Activated CD4-positive, alpha-beta T cell treated with anti-CD3 and anti-CD28 coated beads, Interleukin-2, Interleukin-6, amounts not matched to agents 100 ng/mL and 50 ng/mL, durations not matched to agents 16 hours and 8 hours (primary cell): ENCODE data around the gene KCNN1.
"Not testable (repeated sequence)": the region's sequence is repeated elsewhere in the genome, so short reads cannot be mapped to it uniquely, and the experiment has no call there.

Experiments
- DNase-seq: peaks from one replicate; pipeline ENCODE4 v3.0.0-alpha.2; 2020

The KCNN1 gene

DNA sequence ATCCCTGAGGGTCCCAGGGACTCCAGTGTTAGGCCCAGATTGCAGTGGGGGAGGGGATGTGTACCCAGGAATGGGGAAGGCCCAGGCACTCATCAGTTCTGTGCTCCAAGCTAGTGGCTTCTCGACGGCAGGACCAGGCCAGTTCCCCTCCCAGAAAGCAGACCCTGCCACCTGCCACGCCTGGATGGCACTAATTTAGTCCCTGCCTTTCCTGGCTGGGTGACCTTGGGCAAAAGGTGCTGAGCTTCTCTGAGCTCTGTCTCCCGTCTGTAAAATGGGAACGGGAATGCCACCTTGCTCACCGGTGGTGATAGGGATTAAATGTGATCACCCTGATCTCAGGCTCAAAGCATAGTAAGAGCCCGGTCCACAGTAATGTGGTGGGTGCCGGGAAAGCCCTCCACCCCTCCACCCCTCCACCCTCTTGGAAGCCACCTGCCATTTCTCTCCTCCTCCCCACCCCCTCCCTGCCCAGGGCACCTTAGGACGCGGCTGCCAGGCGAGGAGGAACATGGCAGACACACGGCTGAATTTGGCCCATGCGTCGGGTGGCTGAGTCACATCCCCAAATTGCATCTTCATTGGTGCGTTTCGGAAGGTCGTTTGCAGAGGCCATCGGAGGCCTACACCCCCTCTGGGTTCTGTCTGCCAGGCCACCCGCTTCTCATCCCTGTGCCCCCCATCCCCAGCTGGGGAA lies 2.3 kb downstream of the KCNN1 start:
- DNase-seq: no peak

DNA sequence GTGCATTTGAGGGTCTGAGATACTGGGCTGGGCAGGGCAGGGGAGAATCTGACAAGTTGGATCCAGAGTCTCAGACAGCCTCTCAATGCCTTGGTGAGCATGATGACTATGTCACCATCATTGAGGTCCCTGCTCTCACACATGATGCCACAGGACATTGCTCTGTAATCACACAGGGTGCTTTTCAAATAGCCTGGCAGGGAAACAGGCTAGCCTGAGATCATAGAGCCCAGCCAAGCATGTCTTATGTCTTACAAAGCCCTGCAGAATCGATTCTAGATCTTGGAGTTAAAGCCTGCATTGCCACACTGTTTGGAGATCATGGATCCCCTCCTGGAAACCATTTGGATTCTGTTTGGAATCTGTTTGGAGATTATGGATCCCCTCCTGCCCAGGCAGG lies 5.3 kb downstream of the KCNN1 start:
- DNase-seq: no peak

DNA sequence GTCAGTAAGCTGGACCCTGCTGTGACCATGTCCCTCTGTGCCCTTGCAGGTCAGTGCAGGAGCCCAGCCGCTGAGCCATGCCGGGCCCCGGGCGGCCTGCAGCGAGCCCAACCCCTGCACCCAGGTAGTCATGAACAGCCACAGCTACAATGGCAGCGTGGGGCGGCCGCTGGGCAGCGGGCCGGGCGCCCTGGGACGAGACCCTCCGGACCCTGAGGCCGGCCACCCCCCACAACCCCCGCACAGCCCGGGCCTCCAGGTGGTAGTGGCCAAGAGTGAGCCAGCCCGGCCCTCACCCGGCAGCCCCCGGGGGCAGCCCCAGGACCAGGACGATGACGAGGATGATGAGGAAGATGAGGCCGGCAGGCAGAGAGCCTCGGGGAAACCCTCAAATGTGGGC lies 6.9 kb downstream of the KCNN1 start:
- no peak for DNase-seq

DNA sequence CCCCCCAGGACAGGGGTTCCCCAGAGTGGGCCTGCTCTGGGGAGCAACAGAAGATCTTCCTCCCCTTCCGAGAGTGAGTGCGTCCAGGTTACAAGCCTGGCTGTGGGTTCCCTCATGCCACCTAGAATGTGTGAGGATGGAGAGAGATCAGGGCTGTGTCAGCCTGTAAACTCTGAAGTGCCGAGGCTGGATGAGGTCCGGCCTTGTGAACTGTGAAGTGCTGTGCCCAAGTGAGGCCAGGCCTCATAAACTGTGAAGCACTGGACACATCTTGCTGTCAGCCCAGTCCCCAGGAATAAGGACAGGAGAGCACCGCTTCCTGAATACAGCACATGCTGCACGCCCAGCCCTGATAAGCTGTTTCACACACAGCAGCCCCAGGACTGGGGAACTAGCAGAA lies 7.6 kb downstream of the KCNN1 start:
- no peak for DNase-seq

DNA sequence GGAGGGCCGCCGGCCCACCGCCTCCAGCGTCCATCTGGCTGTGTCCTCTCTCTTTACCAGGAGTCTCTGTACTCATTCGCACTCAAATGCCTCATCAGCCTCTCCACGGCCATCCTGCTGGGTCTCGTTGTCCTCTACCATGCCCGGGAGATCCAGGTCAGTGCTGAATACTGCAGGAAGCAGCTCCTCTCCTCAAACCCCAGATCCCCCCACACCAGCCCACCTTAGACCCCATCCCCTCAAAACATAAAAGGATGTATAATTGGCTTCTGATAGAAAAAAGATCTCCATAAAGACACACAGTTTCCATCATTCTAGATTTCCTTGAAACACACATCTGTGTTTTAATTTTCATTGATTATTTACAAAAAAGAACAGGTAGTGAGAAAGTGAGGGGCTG lies 8.1 kb downstream of the KCNN1 start:
- DNase-seq: no peak

DNA sequence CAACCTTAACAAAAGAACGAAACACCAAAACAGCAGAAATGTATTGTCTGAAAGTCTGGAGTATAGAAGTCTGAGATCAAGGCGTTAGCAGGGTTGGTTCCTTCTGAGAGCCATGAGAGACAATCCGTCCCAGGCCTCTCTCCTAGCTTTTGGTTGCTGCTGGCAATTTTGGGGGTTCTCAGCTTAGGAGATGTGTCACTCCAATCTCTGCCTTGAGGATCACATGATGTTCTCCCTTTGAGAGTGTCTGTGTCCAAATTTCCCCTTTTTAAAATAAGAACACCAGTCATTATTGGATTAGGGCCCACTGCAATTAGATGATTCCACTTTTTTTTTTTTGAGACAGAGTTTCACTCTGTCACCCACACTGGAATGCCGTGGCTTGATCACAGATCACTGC lies 10.1 kb downstream of the KCNN1 start:
- DNase-seq: no peak

DNA sequence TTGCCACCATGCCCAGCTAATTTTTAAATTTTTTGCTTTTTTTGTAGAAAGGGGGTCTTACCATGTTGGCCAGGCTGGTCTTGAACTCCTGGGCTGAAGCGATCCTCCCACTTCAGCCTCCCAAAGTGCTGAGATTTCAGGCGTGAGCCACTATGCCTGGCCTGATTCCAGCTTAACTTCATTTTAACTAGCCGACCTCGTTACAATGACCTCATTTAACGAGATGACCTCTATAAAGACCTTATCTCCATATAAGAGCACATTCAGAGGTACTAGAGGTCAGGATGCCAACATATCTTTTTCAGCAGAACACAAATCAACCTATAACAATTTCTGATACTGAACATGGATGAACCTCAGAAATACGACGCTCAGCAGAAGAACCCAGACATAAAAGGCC lies 10.6 kb downstream of the KCNN1 start:
- no peak for DNase-seq

DNA sequence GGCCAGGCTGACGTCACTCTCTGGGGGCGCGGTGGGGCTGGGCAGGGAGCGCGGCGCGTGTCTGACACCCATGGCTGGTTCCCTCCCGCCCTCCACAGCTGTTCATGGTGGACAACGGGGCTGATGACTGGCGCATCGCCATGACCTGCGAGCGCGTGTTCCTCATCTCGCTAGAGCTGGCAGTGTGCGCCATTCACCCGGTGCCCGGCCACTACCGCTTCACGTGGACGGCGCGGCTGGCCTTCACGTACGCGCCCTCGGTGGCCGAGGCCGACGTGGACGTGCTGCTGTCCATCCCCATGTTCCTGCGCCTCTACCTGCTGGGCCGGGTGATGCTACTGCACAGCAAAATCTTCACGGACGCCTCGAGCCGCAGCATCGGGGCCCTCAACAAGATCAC lies 14.7 kb downstream of the KCNN1 start:
- DNase-seq: no peak

DNA sequence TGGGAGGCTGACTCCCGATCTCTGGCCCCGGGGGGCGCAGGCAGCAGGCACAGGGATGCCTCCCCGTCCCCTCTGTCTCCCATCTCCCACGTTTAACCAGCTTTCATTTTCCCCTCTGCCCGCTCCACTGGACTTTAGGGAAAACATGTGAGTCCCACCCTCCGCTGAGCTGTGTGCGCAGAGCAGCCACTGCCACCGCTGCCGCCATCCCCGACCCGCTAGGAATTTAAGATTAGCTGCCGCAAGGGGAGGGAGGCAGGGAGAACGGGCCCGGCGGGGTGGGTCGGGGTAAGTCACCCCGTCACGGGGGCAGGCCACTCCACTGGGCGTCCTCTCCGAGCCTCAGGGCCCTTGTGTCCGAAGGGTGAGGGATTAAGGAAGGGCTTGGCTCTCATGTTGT lies 15.5 kb downstream of the KCNN1 start:
- no peak for DNase-seq

DNA sequence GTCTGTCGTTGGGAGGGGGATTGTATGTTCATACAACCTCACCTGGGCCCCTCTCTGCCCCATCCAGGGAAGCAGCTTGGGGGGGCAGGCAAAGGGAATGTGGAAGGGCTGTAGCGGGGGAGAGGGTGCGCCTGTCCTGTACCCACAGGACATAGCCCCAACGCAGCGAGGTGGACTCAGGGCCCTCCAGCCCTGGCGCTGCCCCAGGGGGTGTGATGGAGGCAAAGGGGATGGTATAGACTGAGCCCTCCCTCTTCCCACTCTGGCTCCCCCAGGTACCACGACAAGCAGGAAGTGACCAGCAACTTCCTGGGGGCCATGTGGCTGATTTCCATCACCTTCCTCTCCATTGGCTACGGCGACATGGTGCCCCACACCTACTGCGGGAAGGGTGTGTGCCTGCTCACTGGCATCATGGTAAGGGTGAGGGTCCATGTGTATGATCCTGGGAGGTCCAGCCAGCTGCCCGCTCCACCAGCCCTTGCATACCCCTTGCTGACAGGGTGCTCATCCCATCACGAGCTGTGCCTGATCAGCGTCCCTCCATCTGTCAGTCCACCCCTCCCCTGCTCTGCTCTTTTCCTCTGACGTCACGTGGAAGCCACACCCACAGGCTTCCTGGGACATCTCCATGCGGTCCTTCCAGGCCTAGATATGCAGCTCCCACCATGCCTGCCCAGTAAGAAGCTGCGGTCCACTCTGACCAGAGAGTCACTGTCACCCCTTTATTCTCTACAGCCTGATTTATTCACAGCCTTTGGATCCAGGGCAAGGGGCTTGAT lies 18.3 kb downstream of the KCNN1 start:
- no peak for DNase-seq

DNA sequence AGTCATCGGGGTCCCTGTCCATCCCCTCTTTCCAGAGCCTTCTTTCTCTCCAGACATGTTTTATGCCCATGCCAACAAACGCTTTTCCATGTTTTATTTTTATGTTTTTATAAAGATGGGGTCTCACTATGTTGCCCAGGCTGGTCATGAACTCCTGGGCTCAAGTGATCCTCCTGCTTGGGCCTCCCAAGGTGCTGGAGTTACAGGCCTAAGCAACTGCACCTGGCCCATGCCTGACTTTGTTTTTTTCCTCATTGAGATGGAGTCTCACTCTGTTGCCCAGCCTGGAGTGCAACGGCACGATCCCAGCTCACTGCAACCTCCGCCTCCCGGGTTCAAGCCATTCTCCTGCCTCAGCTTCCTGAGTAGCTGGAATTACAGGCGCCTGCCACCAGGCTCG lies 19.7 kb downstream of the KCNN1 start:
- not testable (repeated sequence) for DNase-seq

DNA sequence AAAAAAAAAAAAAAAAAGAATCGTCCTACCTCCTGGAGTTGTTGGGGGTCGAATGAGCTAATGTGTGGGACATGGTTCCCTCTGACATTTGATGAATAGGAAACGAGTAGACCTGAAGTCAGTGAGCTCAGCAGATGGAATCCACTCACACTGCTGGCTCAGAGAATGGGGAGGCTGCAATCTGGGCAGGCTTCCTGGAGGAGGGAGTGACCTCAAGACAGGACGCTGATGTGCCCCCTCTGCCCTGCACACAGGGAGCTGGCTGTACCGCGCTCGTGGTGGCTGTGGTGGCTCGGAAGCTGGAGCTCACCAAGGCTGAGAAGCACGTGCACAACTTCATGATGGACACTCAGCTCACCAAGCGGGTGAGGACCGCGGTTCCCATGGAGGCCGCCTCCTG lies 21.3 kb downstream of the KCNN1 start:
- no peak for DNase-seq

DNA sequence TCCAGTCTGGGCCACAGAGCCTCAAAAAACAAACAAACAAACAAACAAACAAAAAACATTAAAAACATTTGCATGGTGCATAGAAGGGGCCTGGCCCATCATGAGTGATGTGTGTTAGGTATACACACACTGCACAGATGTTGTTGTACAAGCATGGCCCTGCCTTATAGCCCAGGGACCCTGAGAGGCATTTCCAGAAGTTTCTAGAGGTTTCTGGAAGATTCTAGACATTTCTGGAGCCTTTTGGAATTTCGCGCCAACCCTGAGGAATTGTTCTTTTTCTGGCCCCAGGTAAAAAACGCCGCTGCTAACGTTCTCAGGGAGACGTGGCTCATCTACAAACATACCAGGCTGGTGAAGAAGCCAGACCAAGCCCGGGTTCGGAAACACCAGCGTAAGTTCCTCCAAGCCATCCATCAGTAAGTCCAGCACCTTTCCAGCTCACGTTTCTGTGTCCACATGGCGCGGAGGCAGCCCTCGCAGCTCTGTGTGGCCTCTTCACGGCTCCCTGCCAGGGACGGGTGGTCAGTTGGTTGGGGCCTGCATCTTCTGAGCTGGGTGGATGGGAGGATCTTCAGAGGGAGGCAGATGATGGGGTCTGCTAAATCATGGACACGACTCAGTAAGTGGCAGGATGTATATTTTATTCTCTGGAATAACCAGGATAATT lies 22.7 kb downstream of the KCNN1 start:
- no peak for DNase-seq

DNA sequence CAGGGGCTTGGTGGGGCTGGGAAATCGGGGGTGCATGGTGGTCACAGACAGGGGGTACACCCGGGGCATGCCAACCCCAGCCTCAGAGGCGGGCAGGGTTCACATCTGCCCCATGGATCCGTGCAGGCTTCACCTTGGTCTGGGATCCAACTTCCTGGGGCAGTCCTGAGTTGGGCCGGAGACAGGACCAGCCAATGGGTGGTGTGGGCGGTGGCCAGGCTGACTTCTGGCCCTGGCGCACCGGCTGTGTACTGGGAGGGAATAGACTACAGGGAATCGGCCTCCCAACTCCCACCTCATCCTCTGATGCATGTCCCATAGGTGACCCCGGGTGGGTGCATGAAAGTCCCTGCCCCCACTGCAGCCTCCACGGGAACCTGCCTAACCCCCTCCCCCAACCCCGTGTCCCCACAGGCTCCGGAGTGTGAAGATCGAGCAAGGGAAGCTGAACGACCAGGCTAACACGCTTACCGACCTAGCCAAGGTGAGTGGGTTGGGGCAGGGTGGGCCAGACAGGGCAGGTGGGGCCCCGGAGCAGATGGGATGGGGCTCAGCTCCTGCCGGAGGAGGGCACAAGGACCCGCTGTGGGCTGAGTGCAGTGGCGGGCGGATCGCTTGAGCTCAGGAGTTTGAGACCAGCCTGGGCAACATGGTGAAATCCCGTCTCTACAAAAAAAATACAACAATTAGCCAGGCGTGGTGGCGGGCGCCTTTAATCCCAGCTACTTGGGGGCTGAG lies 26.3 kb downstream of the KCNN1 start:
- no peak for DNase-seq

DNA sequence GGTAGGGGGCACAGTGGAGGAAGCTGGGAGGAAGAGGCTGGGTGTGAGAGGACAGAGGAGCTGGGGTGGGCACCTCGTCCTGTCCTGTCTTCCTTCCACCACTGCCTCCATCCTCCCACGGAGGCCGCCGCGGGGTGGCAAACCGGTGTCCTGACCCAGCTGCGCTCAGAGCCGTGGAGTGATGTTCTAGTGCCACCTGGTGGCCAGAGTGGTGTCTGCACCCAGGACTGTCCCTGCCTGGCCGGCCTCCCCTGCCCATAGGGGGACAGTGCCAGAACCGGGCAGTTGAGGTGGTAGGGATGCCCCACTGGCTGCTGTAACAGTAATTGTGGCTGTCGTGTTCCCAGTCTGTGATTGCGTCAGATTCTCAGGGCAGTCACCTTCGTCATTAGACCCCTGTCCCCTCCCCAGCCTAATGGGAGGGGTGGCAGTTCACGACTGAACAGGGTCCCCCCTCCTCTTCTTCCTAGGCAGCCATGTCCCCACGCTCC lies 30.0 kb downstream of the KCNN1 start:
- peak; percentile 91 for DNase-seq

DNA sequence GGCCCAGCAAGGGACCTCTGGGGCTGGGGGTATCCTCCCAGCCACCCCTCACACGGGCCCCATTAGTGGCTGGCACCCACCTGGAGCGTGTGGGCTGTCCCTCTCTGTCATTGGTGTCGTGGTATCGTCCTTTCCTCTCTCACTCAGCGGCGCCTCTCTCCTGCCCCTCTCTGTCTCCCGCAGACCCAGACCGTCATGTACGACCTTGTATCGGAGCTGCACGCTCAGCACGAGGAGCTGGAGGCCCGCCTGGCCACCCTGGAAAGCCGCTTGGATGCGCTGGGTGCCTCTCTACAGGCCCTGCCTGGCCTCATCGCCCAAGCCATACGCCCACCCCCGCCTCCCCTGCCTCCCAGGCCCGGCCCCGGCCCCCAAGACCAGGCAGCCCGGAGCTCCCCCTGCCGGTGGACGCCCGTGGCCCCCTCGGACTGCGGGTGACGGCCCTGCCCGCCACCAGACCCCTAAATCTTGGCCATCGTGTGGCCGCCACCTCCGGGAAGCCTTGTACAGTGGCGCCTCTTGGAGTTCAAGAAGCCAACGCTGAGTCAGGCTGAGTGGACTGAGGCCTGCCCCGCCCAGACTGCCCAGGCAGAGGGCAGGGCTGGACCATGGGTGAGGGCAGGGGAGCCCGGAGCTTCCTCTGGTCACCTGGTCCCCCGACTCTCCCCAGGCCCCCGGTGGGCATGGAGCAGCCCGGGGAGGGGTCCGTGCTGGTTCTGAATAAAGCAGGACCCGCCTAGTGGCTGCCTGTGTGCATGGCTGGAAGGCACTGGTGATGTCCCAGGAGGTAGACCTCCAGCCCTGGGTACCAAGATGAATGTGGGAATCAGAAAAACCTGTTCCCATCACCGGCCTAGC lies 31.3 kb downstream of the KCNN1 start:
- no peak for DNase-seq

DNA sequence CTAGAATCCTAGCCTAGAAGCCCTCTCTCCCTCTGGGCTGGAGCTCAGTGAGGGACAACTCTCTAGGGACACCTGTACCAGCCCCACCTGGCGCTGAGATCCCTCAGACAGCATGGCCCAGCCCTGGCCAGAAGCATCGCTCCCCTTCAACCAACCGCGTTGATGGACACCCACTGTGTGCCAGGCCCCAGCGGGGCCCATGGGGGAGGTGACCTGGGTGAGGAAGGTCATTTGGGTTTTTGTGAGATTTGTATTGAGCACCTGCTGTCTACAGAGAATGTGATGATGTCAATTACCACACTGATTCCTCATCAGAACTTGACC lies 31.9 kb downstream of the KCNN1 start:
- DNase-seq: no peak

DNA sequence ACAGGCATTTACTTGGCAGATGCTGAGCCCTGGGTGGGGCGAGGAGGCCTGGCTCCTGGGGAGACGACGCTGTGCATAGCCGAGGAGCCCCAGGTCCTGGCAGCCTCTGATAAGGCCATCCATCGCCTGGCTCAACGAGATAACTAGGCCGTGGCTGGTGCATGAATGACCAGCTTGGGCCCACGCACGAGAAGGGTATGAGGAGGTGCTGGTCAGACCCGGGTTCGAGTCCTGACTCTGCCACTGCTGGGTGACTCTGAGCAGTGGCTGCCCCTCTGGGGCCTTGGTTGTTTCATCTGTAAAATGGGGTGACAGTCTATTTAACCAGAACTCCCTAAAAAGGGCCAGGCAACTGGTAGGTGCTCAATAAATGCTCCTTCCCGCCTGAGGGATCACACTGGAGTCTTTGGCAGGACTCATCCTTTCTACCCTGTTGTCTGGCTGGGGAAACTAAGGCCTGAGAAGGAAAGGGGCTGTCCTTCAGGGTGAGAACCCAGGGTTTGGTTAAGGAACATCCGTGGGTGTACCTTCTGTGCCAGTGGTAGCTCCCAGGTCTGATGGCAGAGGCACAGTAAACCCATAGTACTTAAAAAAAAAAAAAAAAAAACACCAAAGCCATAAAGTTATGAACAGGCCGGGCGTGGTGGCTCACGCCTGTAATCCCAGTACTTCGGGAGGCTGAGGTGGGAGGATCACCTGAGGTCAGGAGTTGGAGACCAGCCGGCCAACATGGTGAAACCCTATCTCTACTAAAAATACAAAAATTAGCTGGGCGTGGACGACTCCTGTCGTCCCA lies 33.0 kb downstream of the KCNN1 start:
- DNase-seq: no peak

DNA sequence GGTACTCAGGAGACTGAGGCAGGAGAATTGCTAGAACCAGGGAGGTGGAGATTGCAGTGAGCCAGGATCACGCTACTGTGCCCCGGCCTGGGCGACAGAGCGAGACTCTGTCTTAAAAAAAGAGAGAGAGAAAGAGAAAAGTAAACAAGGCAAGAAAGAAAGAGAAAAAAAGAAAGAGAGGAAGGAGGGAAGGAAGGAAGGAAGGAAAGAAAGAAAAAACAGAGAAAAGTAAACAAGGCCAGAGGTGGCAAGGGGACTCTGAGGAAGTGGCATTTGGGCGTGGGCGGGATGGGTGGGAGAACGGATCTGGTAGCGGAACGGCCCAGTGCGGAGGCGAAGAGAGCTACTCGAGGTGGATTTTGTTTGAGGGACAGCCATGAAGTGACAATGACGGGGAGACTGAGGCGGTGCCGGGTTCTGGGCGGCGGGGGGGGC lies 33.6 kb downstream of the KCNN1 start:
- no peak for DNase-seq

DNA sequence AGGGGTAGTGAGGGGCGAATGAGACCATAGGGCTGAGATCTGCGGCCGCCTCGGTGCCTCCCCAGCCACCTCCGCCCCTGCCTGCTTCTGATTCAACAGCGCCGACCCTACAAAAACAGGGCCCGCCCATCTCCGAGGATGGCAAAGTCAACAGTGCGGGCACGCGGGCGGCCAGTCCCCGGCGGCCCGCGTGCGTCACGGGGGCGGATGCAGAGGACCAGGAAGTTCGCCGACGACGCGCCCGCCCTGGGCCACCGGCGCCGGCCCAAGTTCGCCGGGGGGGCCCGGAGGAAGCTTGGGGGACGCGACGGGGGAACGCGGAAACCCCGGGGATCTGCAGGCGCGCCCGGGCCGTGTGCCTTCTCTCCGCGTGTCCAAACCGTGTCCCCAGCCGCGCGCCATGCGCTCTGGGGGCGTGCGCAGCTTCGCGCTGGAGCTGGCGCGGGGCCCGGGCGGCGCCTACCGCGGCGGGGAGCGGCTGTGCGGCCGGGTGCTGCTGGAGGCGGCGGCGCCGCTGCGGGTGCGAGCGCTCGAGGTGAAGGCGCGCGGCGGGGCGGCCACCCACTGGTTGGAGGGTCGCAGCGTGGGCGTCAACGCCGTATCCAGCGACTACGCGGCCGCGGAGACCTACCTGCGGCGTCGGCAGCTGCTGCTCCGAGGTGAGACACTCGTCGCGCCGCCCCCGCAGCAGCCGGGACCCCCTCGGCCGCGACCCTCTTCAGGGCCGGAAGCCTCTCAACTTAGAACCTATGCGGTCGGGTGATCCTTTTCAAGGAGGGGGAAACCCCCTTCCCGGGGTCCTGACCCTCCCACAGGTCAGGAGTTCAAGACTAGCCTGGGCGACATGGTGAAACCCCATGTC lies 34.2 kb downstream of the KCNN1 start:
- peak; percentile 92 for DNase-seq
